Inflammatory macrophage (primary cell): ENCODE results near the gene DNMT3A.
A peak's percentile ranks its signal among the peaks of the same experiment; 100 is the strongest.

Experiments
- DNase-seq, 2 donors: peaks; one replicate each; pipeline ENCODE4 v3.0.0-alpha.2; 2020 to 2022

The DNMT3A gene

DNA sequence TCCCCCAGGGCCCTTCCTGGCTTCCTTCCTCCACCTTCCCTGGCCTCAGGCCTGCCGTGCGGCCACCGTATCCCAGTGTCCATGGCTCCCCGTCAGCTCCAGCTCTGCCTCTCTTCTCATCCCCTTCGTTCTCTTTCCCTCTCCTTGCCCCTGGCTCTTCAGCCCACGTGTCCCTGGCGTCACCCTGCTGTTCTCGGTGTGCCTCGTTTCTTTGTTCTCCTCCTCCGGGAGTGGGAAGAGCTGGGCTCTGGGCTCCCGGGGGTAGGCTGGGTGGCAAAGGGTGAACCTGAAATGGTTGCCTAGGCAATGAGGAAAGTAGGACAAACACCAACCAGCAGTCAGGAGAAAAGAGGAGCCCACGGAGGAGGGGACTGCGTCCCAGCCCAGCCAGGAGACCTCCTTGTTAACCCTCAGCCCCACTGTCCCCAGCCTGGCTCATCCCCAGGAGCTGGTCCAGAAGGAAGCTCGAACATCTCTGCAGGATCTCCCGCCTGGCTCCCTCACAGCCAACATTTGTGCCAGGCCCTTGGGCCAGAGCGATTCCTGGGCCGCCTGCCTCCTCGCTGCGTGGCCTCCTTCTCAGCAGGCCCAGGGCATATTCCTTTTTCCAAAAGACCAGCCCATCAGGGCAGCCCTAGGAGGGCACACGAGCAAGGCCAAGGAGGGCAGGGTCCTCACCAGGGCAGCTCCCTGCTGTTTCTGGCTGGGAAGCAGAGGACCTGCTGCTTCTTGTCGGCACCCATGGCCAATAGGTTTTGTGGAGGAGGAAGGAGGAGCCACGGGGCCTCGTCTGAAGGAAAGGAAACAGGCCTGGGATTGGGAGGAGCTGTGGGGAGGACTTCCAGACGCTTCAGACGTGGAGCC lies 30.9 kb upstream of the DNMT3A start:
- DNase-seq, result no peak

- DNase-seq, result no peak
Measured at GRCh38 chr2:25371253-25372241, 29.8 kb upstream of the DNMT3A start.

DNA sequence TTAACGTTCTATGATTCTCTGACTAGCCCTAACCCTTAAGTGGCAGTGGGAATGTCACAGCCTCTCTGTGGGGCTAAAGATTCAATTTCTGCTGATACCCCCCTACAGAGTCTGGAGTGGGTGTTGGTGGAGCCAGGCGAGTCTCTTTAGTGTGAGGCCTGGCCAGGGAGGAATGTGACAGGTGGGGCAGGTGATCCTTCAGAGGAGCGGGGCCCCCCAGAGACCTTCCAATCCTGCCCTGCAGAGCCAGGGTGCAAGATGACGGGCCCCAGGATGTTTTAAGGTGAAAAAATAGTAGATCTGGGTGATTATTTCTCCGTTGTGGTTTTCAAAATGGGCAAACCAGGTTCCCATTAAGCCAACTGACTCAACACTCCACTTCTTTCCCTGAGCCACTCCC lies 28.2 kb upstream of the DNMT3A start:
- DNase-seq, result no peak

DNA sequence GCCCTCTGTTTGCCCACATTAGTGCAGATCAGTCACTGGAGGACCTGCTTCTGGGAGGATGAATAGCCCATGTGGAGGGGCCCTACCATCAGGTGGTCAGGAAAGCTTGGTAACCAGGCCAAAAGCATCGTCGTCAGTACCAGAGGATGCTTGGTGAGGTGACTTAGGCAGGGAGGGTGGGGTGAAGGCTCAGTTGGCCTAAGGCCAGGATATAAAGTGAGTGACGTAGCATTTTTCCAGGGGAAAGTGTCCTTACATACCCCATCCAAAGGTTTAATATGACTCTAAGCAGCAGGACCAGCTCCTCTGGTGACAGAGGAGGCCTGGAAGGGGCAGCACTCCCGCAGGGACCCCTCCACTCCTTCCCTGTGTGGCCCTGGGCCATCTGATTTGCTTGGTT lies 27.7 kb upstream of the DNMT3A start:
- no peak for DNase-seq

DNA sequence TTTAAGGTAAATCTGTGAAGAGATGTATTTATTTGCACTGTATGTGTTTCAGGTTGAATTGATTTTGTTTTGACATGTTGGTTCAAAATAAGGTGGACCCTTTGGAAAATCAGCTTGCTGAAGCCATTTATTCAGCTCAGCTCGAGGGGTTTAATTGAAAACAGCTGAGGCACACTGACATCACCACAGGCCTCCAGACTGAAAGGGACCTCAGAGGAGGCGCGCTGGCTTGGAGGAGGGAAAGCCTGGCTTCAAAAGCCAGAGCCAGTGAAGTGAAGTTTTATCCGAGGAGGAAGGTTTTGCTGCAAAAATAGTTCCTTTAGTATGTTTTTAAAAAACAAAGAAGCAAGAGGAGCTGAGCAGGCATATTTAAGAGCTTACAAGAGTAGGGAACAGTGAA lies 26.9 kb upstream of the DNMT3A start:
- DNase-seq, result no peak

DNA sequence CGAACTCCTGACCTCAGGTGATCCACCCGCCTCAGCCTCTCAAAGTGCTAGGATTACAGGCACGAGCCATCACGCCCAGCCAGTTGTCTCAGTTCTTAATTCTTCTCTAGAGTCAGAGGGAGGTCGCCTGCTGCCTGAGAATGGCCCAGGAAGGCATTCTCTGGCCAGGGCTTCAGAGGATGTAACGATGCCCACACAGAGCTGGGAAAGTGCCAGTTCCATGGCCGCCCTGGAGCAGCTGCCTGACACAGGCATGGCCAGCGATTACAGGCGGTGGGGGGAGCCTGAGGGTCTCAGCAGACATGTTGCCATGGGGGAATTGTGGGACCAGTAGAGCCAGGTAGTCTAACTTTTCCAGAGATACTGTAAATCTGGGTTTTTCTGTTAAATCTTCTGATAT lies 25.6 kb upstream of the DNMT3A start:
- no peak for DNase-seq

- no peak for DNase-seq
Measured at GRCh38 chr2:25366629-25367028, 24.9 kb upstream of the DNMT3A start.

DNA sequence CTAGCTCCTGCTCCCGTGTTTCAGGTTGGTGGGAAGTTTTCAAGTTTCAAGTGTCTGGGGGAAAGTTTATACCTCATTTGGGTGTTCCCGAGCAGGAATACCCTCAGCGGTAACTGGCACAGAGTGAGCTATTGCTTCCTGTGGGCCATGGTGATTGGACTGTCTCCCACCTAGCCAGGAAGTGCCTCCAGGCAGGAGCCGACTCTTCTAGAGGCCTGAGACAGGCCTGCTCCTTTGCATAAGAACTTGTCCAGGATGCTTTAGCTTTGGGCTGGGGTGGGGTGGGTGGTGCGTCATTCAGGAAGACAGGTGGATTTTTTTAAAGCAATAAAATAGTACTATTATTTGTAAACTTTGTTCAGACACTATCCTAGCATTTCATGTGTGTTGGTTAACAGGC lies 23.5 kb upstream of the DNMT3A start:
- DNase-seq, result no peak

- no peak for DNase-seq
Measured at GRCh38 chr2:25363733-25364132, 22.0 kb upstream of the DNMT3A start.

- peak; percentile 75 to 87 for DNase-seq
Measured at GRCh38 chr2:25362434-25363145, 20.9 kb upstream of the DNMT3A start.

DNA sequence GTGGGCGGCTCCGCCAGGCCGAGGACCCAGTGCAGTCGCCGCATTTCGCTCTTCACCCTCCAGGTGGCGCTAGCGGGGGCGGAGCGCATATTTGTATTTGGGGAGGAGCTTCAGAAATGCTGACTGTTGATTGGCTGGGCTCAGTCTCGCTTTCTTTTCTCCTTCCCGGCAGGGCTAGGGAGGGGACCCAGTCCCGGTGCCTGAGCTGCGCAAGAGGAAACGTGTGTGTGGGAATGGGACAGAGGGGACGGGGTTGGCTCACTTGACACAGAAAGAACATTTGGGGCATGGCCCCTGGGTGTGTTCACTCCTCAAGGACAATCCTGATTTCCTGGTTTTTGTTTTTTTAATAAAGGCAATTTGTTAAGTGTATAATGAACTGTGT lies 20.3 kb upstream of the DNMT3A start:
- peak; percentile 94 for DNase-seq

DNA sequence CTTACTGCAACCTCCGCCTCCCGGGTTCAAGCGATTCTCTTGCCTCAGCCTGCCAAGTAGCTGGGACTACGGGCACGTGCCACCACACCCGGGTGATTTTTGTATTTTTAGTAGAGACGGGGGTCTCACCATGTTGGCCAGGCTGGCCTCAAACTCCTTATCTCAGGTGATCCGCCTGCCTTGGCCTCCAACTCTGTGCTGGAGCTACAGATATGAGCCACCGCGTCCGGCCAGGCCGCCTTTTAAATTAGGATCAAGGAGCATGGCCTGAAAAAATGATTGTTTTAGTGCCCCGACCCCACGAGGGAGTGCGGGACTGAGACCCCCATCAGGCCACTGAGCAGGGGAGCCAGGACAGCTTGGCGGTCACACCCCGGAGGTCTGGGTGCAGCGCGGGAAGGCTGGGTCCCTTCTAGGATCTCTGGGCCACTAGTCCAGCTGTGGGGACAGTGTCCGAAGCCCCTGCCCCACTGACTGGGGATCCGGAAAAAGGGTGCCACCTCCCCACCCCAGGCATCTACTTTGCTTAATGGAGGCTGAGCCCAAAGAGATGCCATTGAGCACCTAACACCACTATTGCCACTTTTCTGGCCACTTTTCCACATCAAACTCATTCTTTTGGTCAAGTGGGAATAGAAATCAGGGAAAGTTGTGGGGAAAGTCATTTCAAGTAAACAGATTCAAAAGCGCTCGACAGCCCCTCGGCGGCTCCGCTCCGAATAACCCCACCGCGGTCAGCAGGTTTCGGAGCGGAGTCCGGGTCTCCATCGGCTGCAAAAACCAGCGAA lies 19.7 kb upstream of the DNMT3A start:
- no peak for DNase-seq

GRCh38 chr2:25358836-25359235 lies 17.1 kb upstream of the DNMT3A start:
- peak in 1 of 2 donors; percentile 52 for DNase-seq

DNA sequence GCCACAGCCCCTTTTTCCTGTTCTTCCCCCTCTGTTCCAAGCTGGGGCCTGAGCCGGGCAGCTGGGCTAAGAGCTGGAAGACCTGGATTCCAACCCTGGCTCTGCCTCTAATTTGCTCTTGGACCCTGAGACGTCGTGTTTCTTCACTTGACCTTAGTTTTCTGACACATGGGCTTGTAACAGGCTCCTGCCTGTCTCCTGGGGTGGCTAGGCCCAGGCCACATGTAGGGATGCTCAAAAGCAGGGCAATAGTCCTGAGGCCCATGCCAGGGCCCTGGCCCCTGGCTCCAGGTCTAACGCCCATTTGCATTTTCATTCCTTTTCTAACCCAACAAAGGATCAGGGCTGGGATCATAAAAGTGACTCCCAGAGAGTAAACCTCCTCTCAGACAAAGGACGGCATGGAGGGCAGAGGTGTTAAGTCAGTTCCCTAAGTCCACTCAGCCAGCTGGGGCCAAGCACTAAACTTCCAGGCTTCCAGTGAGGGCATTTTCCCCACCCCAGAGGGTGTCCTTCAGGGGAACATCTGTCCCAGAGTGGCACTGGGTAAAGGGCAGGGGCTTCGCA lies 16.6 kb upstream of the DNMT3A start:
- no peak for DNase-seq

DNA sequence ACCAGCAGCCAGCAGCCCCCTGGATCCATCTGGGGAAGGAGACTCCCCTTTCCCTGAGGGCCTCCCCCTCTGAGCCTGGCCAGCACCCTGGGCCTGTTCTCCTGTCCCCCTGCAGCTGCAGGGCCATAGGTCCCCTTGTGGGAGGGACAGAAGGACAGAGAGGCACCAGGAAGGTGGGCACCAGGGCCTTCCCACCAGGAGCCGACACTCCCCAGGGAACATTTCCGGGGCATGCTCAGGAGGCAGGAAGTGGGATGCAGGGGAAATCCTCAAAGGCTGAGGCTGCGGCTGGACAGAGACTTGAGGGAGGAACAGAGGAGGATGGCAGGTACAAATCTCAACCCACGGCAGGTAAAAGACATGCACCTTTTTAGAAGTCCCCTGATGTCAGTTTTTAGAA lies 14.4 kb upstream of the DNMT3A start:
- DNase-seq, result no peak

GRCh38 chr2:25355270-25355669 lies 13.5 kb upstream of the DNMT3A start:
- DNase-seq, result no peak

DNA sequence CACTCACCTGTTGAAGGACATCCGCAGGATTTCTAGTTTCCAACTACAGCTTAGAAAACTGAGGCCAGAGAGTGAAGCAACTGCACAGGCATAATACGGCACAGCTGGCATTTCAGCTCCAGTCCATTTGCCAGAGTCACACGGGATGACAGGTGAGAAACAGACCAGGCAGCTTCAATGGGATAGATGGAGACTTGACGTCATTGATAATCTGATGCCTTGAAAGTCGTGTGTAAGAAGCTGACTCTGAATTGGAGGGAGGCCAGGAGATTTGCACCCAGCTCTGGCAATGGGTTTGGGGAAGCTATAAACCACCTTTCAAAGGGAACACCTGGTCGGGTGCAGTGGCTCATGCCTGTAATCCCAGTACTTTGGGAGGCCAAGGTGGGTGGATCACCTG lies 12.4 kb upstream of the DNMT3A start:
- no peak for DNase-seq

DNA sequence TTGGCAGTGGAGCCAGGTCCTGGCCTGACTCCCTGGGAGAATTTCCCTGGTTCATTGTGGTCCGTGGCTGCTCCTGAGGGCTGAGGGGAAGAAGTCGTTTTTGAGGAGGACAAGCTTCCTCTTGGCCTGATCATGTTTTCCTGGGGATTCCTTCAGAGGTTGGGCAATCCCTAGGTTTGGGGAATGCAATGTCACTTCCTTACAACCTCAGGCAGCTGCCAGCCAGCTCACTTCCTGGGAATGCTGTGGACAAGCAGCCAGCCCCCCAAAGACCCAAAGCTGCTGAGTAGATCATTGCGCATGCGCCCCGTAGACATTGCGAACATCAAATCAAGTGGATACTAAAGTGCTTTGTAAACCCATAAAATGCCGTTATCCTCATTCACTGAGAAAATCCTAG lies 7.7 kb upstream of the DNMT3A start:
- DNase-seq, result no peak

DNA sequence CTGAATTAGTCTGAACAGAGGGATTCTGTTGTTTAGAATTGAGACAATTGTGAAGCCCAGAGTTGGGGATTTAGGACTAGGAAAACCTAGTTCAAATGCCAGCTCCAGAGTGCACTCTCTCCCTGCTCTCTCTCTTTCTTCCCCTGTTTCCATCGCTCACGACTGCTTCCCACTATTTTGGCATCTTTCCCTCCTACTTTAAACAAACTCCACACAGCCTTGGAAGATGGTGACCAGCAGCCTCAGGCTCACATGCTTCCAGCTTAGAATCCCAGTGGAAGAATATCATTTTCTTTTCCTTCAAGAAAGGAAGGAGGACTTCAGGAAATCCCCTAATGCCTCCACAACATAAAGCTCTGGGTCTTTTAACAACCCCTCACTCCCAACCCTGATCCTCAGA lies 6.1 kb upstream of the DNMT3A start:
- DNase-seq, result no peak

GRCh38 chr2:25347205-25347815 lies 5.6 kb upstream of the DNMT3A start:
- DNase-seq, result no peak

- DNase-seq, result no peak
Measured at GRCh38 chr2:25343187-25343825, 1.6 kb upstream of the DNMT3A start.
